Astrocyte of the spinal cord (primary cell): ENCODE measurements around the gene PAPPA2.

Experiments
- DNase-seq: peaks from one replicate; pipeline ENCODE4 v3.0.0; 2011; ENCODE audit warnings: low read depth, low spot score
- H3K4me3 ChIP-seq: 2 replicates; pipeline ENCODE4 v1.5.1; 2011; ENCODE audit warnings: low read depth, mild to moderate bottlenecking, low read length, moderate library complexity
- CTCF ChIP-seq: IDR thresholded peaks from 2 replicates; pipeline ENCODE4 v1.5.1; 2012; ENCODE audit warnings: low read depth, mild to moderate bottlenecking, low read length, inconsistent platforms
- in situ Hi-C: cut with HindIII; loops from 2 replicates; pipeline ENCODE4 v1.10.0; 2017; ENCODE audit warnings: low sequenced_read_pairs

Gene PAPPA2

GRCh38 chr1:176566004-176566975, 103.3 kb downstream of the PAPPA2 start:
- DNase-seq: peak; percentile 10
- no peak overlapping the region for H3K4me3 ChIP-seq
- in situ Hi-C loops: no loop called here
- TF ChIP-seq CTCF: no peak

- TF ChIP-seq CTCF: no peak
- peak; percentile 59 for DNase-seq
- no peak overlapping the region for H3K4me3 ChIP-seq
- in situ Hi-C loops: no loop called here
These were observed 104.3 kb downstream of the PAPPA2 start for GRCh38 chr1:176567190-176567794.

GRCh38 chr1:176568185-176568584, 105.2 kb downstream of the PAPPA2 start:
- in situ Hi-C loops: no loop called here
- DNase-seq: no peak
- no peak for TF ChIP-seq CTCF
- no peak overlapping the region for H3K4me3 ChIP-seq

GRCh38 chr1:176574756-176575155, 111.8 kb downstream of the PAPPA2 start:
- in situ Hi-C loops: no loop called here
- no peak overlapping the region for H3K4me3 ChIP-seq
- TF ChIP-seq CTCF: no peak
- no peak for DNase-seq

GRCh38 chr1:176575991-176576390, 113.0 kb downstream of the PAPPA2 start:
- DNase-seq: no peak
- no peak overlapping the region for H3K4me3 ChIP-seq
- no peak for TF ChIP-seq CTCF
- in situ Hi-C loops: no loop called here

GRCh38 chr1:176576670-176577069, 113.7 kb downstream of the PAPPA2 start:
- in situ Hi-C loops: no loop called here
- H3K4me3 ChIP-seq: no peak overlapping the region
- no peak for TF ChIP-seq CTCF
- no peak for DNase-seq
